HEK293 (cell line): ENCODE measurements around the gene IWS1.

Source experiments
- KLF10 ChIP-seq: fragments of 450-650 bp; IDR thresholded peaks from 2 replicates; pipeline ENCODE4 v1.5.1; 2018; ENCODE audit warnings: missing biosample characterization, mild to moderate bottlenecking, missing genetic modification characterization
- TRIM28 ChIP-seq: IDR thresholded peaks from 2 replicates; pipeline ENCODE4 v1.6.1; 2011; ENCODE audit warnings: low read length, control low read depth, borderline replicate concordance
- ZBTB20 ChIP-seq: fragments of 450-650 bp; formaldehyde crosslinking; IDR thresholded peaks from 2 replicates; pipeline ENCODE4 v1.5.1; 2016; ENCODE audit warnings: missing biosample characterization, missing genetic modification characterization
- ZNF747 ChIP-seq: fragments of 450-650 bp; formaldehyde crosslinking; IDR thresholded peaks from 2 replicates; pipeline ENCODE4 v1.5.1; 2016; ENCODE audit warnings: missing biosample characterization, missing genetic modification characterization
- TF ChIP-seq, protein P1 (sequence below): fragments of 450-650 bp; formaldehyde crosslinking; IDR thresholded peaks from 2 replicates; pipeline ENCODE4 v1.5.1; 2016; ENCODE audit warnings: missing biosample characterization, missing genetic modification characterization
- TF ChIP-seq, protein P2 (sequence below): fragments of 450-650 bp; formaldehyde crosslinking; IDR thresholded peaks from 2 replicates; pipeline ENCODE4 v1.5.1; 2016; ENCODE audit warnings: missing biosample characterization, missing genetic modification characterization

GRCh38 chr2:127532296-127532695 is 6.0 kb upstream of the IWS1 start:
- TF ChIP-seq, protein P1, sequence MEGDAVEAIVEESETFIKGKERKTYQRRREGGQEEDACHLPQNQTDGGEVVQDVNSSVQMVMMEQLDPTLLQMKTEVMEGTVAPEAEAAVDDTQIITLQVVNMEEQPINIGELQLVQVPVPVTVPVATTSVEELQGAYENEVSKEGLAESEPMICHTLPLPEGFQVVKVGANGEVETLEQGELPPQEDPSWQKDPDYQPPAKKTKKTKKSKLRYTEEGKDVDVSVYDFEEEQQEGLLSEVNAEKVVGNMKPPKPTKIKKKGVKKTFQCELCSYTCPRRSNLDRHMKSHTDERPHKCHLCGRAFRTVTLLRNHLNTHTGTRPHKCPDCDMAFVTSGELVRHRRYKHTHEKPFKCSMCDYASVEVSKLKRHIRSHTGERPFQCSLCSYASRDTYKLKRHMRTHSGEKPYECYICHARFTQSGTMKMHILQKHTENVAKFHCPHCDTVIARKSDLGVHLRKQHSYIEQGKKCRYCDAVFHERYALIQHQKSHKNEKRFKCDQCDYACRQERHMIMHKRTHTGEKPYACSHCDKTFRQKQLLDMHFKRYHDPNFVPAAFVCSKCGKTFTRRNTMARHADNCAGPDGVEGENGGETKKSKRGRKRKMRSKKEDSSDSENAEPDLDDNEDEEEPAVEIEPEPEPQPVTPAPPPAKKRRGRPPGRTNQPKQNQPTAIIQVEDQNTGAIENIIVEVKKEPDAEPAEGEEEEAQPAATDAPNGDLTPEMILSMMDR = no peak
- TF ChIP-seq ZNF747 (tag by site-specific recombination) = no peak
- no peak for TF ChIP-seq TRIM28
- no peak for TF ChIP-seq KLF10 (tag by site-specific recombination)
- TF ChIP-seq, protein P2, sequence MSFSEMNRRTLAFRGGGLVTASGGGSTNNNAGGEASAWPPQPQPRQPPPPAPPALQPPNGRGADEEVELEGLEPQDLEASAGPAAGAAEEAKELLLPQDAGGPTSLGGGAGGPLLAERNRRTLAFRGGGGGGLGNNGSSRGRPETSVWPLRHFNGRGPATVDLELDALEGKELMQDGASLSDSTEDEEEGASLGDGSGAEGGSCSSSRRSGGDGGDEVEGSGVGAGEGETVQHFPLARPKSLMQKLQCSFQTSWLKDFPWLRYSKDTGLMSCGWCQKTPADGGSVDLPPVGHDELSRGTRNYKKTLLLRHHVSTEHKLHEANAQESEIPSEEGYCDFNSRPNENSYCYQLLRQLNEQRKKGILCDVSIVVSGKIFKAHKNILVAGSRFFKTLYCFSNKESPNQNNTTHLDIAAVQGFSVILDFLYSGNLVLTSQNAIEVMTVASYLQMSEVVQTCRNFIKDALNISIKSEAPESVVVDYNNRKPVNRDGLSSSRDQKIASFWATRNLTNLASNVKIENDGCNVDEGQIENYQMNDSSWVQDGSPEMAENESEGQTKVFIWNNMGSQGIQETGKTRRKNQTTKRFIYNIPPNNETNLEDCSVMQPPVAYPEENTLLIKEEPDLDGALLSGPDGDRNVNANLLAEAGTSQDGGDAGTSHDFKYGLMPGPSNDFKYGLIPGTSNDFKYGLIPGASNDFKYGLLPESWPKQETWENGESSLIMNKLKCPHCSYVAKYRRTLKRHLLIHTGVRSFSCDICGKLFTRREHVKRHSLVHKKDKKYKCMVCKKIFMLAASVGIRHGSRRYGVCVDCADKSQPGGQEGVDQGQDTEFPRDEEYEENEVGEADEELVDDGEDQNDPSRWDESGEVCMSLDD = no peak
- TF ChIP-seq ZBTB20 = no peak
